Esophagus squamous epithelium (tissue), 5 donors: ENCODE results near the gene PERM1. TPM values are rescaled to one million over a fixed set of nuclear protein-coding genes. Genes with fewer than 3 reads are reported as not detected.
"Not testable (repeated sequence)": the region's sequence is repeated elsewhere in the genome, so short reads cannot be mapped to it uniquely, and the experiment has no call there.

Experiments used
- DNase-seq: peaks from one replicate; lab custom pipeline; 2025; lab: John Stamatoyannopoulos, UW
- H3K27ac ChIP-seq, 4 donors: fragments of 200-600 bp; sonication (generic); one replicate each; pipeline ENCODE4 v1.5.1; 2016 to 2019; ENCODE audit warnings: mild to moderate bottlenecking in 1 of 4
- H3K27me3 ChIP-seq, 4 donors: fragments of 200-600 bp; sonication (generic); 1 replicate in 3 of 4; 2 replicates in 1 of 4; pipeline versions ENCODE4 v1.5.1 to v1.6.0; 2017 to 2021; ENCODE audit warnings: antibody characterized with exemption in 1 of 4
- H3K36me3 ChIP-seq, 3 donors: fragments of 200-600 bp; sonication (generic); one replicate each; pipeline ENCODE4 v1.5.1; 2016 to 2019
- H3K4me1 ChIP-seq, 3 donors: fragments of 200-600 bp; sonication (generic); one replicate each; pipeline ENCODE4 v1.5.1; 2017 to 2019
- H3K4me3 ChIP-seq, 4 donors: fragments of 200-600 bp; sonication (generic); 1 replicate in 3 of 4; 2 replicates in 1 of 4; pipeline ENCODE4 v1.5.1; 2016 to 2019; ENCODE audit warnings: mild to moderate bottlenecking in 2 of 4, moderate library complexity in 1 of 4
- H3K9me3 ChIP-seq, 3 donors: fragments of 200-600 bp; sonication (generic); one replicate each; pipeline ENCODE4 v1.5.1; 2016 to 2019
- POLR2A ChIP-seq, 4 donors: fragments of 450-650 bp; IDR thresholded peaks; one replicate each; pipeline ENCODE4 v1.6.1; 2017; ENCODE audit warnings: antibody characterized with exemption in 4 of 4, mild to moderate bottlenecking in 4 of 4, moderate library complexity in 3 of 4
- WGBS, 2 donors: methylation state at CpG; one replicate each; pipeline ENCODE4 v1.1.5; 2018; 5-methylcytosine and 5-hydroxymethylcytosine counted together
- intact Hi-C: fragments of 100-400 bp; cut with DNase I; formaldehyde crosslinking; loops from one replicate; pipeline ENCODE4 v1.15.0; 2022
- total RNA-seq, 4 donors: library from RNA; depleted of rRNA; stranded (reverse); fragments of >200 nt; gene quantifications; one replicate each; pipeline ENCODE4 v1.1.0, GENCODE V29; 2016
- TF ChIP-seq, protein P1 (sequence below), 6 experiments: fragments of 450-650 bp in 4 of 6; fragments of 200-600 bp in 2 of 6; sonication (generic) in 2 of 6; IDR thresholded peaks; one replicate each; pipeline ENCODE4 v1.5.1; 2016 to 2019; ENCODE audit warnings: antibody characterized with exemption in 6 of 6, mild to moderate bottlenecking in 4 of 6, moderate library complexity in 4 of 6
- donor health status: DM: yes; HTN: yes; CAD: no.

Gene PERM1, protein sequence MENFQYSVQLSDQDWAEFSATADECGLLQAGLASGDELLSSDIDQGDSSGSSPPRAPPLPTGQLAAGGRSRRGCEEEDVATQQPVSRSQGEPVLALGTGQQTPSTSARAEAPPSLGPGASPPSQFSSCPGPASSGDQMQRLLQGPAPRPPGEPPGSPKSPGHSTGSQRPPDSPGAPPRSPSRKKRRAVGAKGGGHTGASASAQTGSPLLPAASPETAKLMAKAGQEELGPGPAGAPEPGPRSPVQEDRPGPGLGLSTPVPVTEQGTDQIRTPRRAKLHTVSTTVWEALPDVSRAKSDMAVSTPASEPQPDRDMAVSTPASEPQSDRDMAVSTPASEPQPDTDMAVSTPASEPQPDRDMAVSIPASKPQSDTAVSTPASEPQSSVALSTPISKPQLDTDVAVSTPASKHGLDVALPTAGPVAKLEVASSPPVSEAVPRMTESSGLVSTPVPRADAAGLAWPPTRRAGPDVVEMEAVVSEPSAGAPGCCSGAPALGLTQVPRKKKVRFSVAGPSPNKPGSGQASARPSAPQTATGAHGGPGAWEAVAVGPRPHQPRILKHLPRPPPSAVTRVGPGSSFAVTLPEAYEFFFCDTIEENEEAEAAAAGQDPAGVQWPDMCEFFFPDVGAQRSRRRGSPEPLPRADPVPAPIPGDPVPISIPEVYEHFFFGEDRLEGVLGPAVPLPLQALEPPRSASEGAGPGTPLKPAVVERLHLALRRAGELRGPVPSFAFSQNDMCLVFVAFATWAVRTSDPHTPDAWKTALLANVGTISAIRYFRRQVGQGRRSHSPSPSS
- total RNA-seq: not detected

DNA sequence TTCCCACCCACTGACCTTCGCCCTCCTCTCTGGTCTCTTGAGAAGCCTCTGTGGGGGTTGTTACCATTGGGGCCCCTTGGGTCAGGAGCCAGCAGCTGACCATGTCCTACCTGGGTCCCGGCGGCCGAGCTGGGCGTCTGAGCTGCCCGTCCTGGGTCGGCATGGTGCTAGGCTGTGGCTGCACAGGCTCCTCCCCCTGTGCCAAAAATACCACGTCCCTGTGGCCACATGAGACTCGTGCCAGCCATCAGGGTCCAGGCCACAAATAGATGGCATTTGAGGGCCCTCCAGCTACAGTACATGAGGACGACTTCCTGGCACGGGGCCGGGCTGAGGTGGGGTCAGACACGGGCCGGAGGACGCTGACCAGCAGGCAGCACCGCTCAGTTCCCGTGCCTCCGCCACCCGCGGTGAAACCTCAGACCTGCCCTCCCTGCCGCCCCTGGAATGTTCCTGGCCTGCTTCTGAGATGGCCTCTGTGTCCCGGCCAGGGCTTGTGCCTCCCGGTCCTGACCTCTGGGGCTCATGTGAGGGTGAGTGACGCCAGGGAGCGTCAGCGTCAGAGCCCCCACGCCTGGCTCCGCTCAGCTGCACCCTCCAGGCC is at the start of gene PERM1:
Gene PERM1 (minus strand): TSS at position 139 of the 604 bp plus-strand sequence. CDS start 1,064 bp downstream, outside the sequence.
- intact Hi-C loops: loop anchor here (5.0 kb wide), 1 partner anchor 80 kb away; no protein-coding TSS in a partner anchor
- 55% methylated on average over 17 of the region's 28 CpGs; no CpG with 5 or more reads in 1 of the 2 donors for WGBS, 2 donors
- peaks cover 0 to 86% (median 3%) of the 10 kb centered on the region in 4 donors for H3K27me3 ChIP-seq

DNA sequence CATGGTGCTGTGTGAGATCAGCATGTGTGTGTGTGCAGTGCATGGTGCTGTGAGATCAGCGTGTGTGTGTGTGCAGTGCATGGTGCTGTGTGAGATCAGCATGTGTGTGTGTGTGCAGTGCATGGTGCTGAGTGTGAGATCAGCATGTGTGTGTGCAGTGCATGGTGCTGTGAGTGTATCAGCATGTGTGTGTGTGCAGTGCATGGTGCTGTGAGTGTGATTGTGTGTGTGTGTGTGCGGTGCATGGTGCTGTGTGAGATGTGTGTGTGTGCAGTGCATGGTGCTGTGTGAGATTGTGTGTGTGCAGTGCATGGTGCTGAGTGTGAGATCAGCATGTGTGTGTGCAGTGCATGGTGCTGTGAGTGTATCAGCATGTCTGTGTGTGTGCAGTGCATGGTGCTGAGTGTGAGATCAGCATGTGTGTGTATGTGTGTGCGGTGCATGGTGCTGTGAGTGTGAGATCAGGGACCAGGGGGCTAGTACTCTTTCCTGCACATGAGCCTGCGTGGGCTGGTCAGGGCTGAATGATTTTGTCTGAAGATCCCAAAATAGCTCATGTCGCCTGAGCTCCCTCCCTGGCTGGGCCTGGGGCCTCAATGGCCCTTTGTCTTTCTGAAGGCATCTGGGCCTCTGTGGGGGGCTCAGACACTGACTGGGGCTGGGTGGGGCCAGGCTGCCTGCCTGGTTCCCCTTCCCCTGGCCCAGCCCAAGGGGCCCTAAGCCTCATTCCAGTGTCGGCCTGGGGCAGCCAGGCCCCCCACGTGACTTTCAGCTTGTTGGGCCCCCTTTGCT is 49.2 kb upstream of the PERM1 start:
- not testable (repeated sequence) for DNase-seq, H3K4me3 ChIP-seq, H3K9me3 ChIP-seq, H3K27ac ChIP-seq
- Histone ChIP-seq H3K27me3 (peaks cover 0 to 45% (median 0%) of the 10 kb centered on the region in 4 donors), H3K4me1 (peaks cover 17 to 45% (median 21%) of the 10 kb centered on the region in 3 donors), H3K36me3 (peaks cover 0 to 11% (median 0%) of the 10 kb centered on the region in 3 donors)
- 76 to 79% methylated on average over 4 to 5 of the region's 7 CpGs for WGBS, 2 donors
- intact Hi-C loops: loop anchor here (10.0 kb wide), 2 partner anchors 84 to 264 kb away; partner anchors contain the start of gene C1orf159

More for the DNA sequence above, at the start of gene PERM1:
- TF ChIP-seq, protein P1, sequence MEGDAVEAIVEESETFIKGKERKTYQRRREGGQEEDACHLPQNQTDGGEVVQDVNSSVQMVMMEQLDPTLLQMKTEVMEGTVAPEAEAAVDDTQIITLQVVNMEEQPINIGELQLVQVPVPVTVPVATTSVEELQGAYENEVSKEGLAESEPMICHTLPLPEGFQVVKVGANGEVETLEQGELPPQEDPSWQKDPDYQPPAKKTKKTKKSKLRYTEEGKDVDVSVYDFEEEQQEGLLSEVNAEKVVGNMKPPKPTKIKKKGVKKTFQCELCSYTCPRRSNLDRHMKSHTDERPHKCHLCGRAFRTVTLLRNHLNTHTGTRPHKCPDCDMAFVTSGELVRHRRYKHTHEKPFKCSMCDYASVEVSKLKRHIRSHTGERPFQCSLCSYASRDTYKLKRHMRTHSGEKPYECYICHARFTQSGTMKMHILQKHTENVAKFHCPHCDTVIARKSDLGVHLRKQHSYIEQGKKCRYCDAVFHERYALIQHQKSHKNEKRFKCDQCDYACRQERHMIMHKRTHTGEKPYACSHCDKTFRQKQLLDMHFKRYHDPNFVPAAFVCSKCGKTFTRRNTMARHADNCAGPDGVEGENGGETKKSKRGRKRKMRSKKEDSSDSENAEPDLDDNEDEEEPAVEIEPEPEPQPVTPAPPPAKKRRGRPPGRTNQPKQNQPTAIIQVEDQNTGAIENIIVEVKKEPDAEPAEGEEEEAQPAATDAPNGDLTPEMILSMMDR (IDR thresholded peaks at IDR 0.05): no peak
- TF ChIP-seq POLR2A (IDR thresholded peaks at IDR 0.05): no peak
- peaks cover 0 to 24% (median 0%) of the 10 kb centered on the region in 3 donors for H3K4me1 ChIP-seq
- no peaks in the 10 kb centered on the region for H3K36me3 ChIP-seq
- no peak within 1 kb of the TSS for H3K27ac ChIP-seq
- H3K4me3 ChIP-seq: no peak within 1 kb of the TSS
- no peaks in the 10 kb centered on the region for H3K9me3 ChIP-seq
- DNase-seq: no peak

DNA sequence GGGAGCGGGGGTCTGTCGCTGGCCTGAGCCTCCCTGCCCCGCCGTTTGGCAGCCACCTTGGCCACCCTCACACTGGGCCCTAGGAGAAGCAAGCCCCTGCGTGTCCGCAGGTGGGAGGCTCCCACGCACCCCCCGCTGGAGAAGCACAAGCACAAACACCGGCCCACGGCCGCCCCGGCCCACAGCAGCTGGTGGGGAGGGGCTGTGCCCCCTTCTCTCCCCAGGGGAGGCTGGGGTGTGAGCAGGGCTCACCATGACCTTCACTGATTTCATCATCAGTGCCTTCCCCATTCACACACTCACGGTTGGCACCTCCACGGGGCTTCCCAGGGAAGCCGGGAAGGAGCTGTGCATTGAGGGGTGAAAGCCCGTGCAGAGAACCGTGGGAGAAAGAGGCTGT is 45.9 kb upstream of the PERM1 start:
- WGBS, 2 donors: 78 to 87% methylated on average over 3 to 9 of the region's 17 CpGs
- H3K4me3 ChIP-seq: no peak overlapping the region
- peaks cover 17 to 58% (median 38%) of the 10 kb centered on the region in 3 donors for H3K4me1 ChIP-seq

DNA sequence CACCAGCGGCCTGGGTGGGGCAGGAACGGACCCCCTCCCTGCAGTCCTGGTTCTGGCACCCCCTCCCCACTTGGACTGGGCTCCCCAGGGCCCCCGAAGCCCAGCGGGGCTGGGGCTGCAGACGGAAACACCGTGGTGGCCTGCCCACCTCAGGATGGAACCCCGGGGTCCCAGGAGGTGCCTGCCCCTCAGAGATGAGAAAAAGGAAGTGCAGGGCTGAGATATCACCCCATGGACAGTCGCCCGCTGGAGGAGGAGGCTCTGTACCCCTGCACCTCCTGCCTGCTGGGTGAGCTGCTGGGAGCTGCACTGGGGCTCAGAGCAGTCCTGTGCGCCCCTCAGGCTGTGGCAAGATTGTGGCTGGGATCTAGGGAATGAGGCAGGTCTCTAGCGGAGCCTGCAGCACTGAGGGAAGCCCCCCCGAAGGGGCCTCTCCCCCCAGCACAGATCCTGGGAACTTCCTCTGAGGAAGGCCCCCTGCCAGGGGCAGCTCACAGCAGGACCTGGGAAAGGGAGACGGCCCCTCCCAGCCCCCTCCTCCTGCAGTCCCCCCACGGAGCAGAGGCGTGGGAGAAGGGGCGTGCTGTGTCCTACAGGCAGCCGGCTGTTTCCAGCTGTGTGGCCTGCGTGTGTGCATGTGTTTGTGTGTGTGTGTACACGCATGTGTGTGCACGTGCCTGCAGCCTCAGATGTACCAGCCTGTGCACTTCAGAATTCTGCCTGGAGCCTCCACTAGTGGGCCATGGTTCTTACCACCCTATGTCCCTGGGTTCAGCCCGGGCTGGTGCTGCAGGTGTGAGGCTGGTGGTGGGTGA is 44.9 kb upstream of the PERM1 start:
- H3K4me1 ChIP-seq: peaks cover 14 to 58% (median 35%) of the 10 kb centered on the region in 3 donors
- no peaks in the 10 kb centered on the region for H3K9me3 ChIP-seq
- TF ChIP-seq, protein P1 (IDR thresholded peaks at IDR 0.05): no peak
- no peak for TF ChIP-seq POLR2A (IDR thresholded peaks at IDR 0.05)
- H3K36me3 ChIP-seq: peaks cover 0 to 6% (median 0%) of the 10 kb centered on the region in 3 donors
- H3K27ac ChIP-seq: no peak overlapping the region
- H3K27me3 ChIP-seq: peaks cover 0 to 6% (median 0%) of the 10 kb centered on the region in 4 donors
- H3K4me3 ChIP-seq: no peak overlapping the region
- 50 to 63% methylated on average over 2 to 10 of the region's 21 CpGs for WGBS, 2 donors
- no peak for DNase-seq
- intact Hi-C loops: no loop called here

More for the DNA sequence above, 45.9 kb upstream of the PERM1 start:
- DNase-seq: no peak
- TF ChIP-seq, protein P1 (IDR thresholded peaks at IDR 0.05): no peak
- TF ChIP-seq POLR2A (IDR thresholded peaks at IDR 0.05): no peak
- H3K9me3 ChIP-seq: no peaks in the 10 kb centered on the region
- H3K27me3 ChIP-seq: peaks cover 0 to 16% (median 0%) of the 10 kb centered on the region in 4 donors
- intact Hi-C loops: no loop called here
- H3K27ac ChIP-seq: no peak overlapping the region
- peaks cover 0 to 6% (median 0%) of the 10 kb centered on the region in 3 donors for H3K36me3 ChIP-seq
